H1 (cell line): ENCODE results near the gene TRAPPC2L. TPM values are rescaled to one million over a fixed set of nuclear protein-coding genes. Genes with fewer than 3 reads are reported as not detected.

Experiments used
- CTCF ChIA-PET: fragments of 300-600 bp; sonication (Branson Sonifier 250); formaldehyde crosslinking; loops from one replicate; lab custom pipeline; 2021; ENCODE audit not compliant: partially characterized antibody; lab: Charles Lee
- POLR2A ChIA-PET: fragments of 300-600 bp; sonication (Branson Sonifier 250); formaldehyde crosslinking; loops from one replicate; lab custom pipeline; 2021; ENCODE audit warnings: inconsistent platforms; ENCODE audit not compliant: partially characterized antibody; lab: Charles Lee
- DNase-seq, 2 experiments: peaks; one replicate each; pipeline versions ENCODE4 v3.0.0 to v3.0.0-alpha.2; 2010 to 2022; ENCODE audit warnings: low spot score in 2 of 2, low read depth in 1 of 2, mixed read lengths in 1 of 2
- FAIRE-seq: peaks from 2 replicates; lab custom pipeline; 2011; peaks lifted over from hg19 to GRCh38; lab: Jason Lieb, UNC
- H2AFZ ChIP-seq: 2 replicates; pipeline ENCODE4 v1.8.1; 2012; ENCODE audit warnings: low read length, inconsistent platforms
- H2AK5ac ChIP-seq: 2 replicates; pipeline ENCODE4 v1.6.1; 2013; ENCODE audit warnings: low read depth, low read length
- H2BK120ac ChIP-seq: replicated peaks from 2 replicates; pipeline ENCODE3; 2013; ENCODE audit warnings: low read depth, low read length, inconsistent platforms
- H2BK12ac ChIP-seq: 2 replicates; pipeline ENCODE4 v1.6.1; 2013; ENCODE audit warnings: low read depth, low read length
- H2BK15ac ChIP-seq: 2 replicates; pipeline ENCODE4 v1.6.1; 2013; ENCODE audit warnings: low read length
- H2BK20ac ChIP-seq: 2 replicates; pipeline ENCODE4 v1.6.1; 2013; ENCODE audit warnings: low read length
- H2BK5ac ChIP-seq: 2 replicates; pipeline ENCODE4 v1.6.1; 2013; ENCODE audit warnings: low read depth, low read length
- H3K14ac ChIP-seq: 2 replicates; pipeline ENCODE4 v1.6.1; 2013; ENCODE audit warnings: inconsistent platforms; ENCODE audit not compliant: insufficient read length
- H3K18ac ChIP-seq: 2 replicates; pipeline ENCODE4 v1.6.1; 2013; ENCODE audit warnings: low read length; ENCODE audit errors: extremely low read depth
- H3K23ac ChIP-seq: 2 replicates; pipeline ENCODE4 v1.6.1; 2013; ENCODE audit warnings: inconsistent platforms; ENCODE audit not compliant: insufficient read length
- H3K23me2 ChIP-seq: 2 replicates; pipeline ENCODE4 v1.6.1; 2013; ENCODE audit warnings: low read depth, low read length
- H3K27ac ChIP-seq: 2 replicates; pipeline ENCODE4 v1.6.1; 2011; ENCODE audit warnings: low read depth, low read length, inconsistent platforms
- H3K27me3 ChIP-seq, 4 experiments: replicated peaks in 1 of 4; 1 replicate in 1 of 4; 2 replicates in 3 of 4; pipeline versions ENCODE4 v1.6.1 to v1.8.1; 2011 to 2013; ENCODE audit warnings: low read length in 3 of 4, mild to moderate bottlenecking in 3 of 4, inconsistent platforms in 2 of 4, mixed read lengths in 2 of 4, moderate library complexity in 1 of 4; ENCODE audit not compliant: control insufficient read depth in 3 of 4, insufficient read depth in 3 of 4; ENCODE audit errors: extremely low read depth in 1 of 4
- H3K36me3 ChIP-seq, 4 experiments: 2 replicates each; pipeline versions ENCODE4 v1.6.1 to v1.8.1; 2011 to 2013; ENCODE audit warnings: mild to moderate bottlenecking in 4 of 4, low read length in 3 of 4, moderate library complexity in 2 of 4, control low read depth in 1 of 4, inconsistent platforms in 1 of 4; ENCODE audit not compliant: insufficient read depth in 4 of 4, control insufficient read depth in 2 of 4
- H3K4ac ChIP-seq: replicated peaks from 2 replicates; pipeline ENCODE3; 2013; ENCODE audit warnings: low read length, low read depth, mixed read lengths, inconsistent platforms; ENCODE audit not compliant: insufficient read length
- H3K4me1 ChIP-seq, 4 experiments: replicated peaks in 1 of 4; 1 replicate in 1 of 4; 2 replicates in 3 of 4; pipeline versions ENCODE4 v1.6.1 to v1.8.1; 2011 to 2013; ENCODE audit warnings: low read length in 3 of 4, inconsistent platforms in 2 of 4, mixed read lengths in 1 of 4; ENCODE audit not compliant: insufficient read depth in 4 of 4, control insufficient read depth in 3 of 4
- H3K4me2 ChIP-seq, 2 experiments: 2 replicates each; pipeline versions ENCODE4 v1.6.1 to v1.8.1; 2011 to 2013; ENCODE audit warnings: low read depth in 2 of 2, low read length in 2 of 2, control low read depth in 1 of 2, inconsistent platforms in 1 of 2, mild to moderate bottlenecking in 1 of 2; ENCODE audit not compliant: insufficient read depth in 1 of 2
- H3K4me3 ChIP-seq, 4 experiments: fragments of 200-600, 300-600 bp in 1 of 4; sonication (generic), shearing (Covaris generic), sonication (Bioruptor Twin) in 1 of 4; 2 replicates each; pipeline versions ENCODE4 v1.5.1 to v1.8.1; 2011 to 2016; ENCODE audit warnings: low read length in 4 of 4, low read depth in 3 of 4, control low read depth in 2 of 4, inconsistent platforms in 2 of 4, mild to moderate bottlenecking in 2 of 4, mixed read lengths in 1 of 4, moderate library complexity in 1 of 4; ENCODE audit not compliant: insufficient read depth in 2 of 4; ENCODE audit errors: extremely low read depth in 1 of 4
- H3K56ac ChIP-seq: replicated peaks from 2 replicates; pipeline ENCODE3; 2013; ENCODE audit warnings: low read depth, mild to moderate bottlenecking, mixed read lengths, low read length, inconsistent platforms; ENCODE audit not compliant: insufficient read length
- H3K79me1 ChIP-seq: 2 replicates; pipeline ENCODE4 v1.6.1; 2013; ENCODE audit warnings: low read depth, low read length, control low read depth
- H3K79me2 ChIP-seq, 2 experiments: 2 replicates each; pipeline versions ENCODE4 v1.6.1 to v1.8.1; 2012 to 2013; ENCODE audit warnings: low read length in 2 of 2, mild to moderate bottlenecking in 2 of 2, inconsistent platforms in 1 of 2; ENCODE audit not compliant: insufficient read depth in 2 of 2, control insufficient read depth in 1 of 2
- H3K9ac ChIP-seq, 4 experiments: replicated peaks in 1 of 4; 1 replicate in 1 of 4; 2 replicates in 3 of 4; pipeline versions ENCODE4 v1.6.1 to v1.8.1; 2011 to 2013; ENCODE audit warnings: low read depth in 3 of 4, low read length in 3 of 4, control low read depth in 2 of 4, mild to moderate bottlenecking in 2 of 4, moderate library complexity in 2 of 4, inconsistent platforms in 1 of 4; ENCODE audit errors: extremely low read depth in 1 of 4
- H3K9me3 ChIP-seq, 2 experiments: 2 replicates each; pipeline versions ENCODE4 v1.6.1 to v1.8.1; 2012 to 2013; ENCODE audit warnings: mild to moderate bottlenecking in 2 of 2, moderate library complexity in 2 of 2, control low read depth in 1 of 2, inconsistent platforms in 1 of 2, low read depth in 1 of 2, low read length in 1 of 2, mixed read lengths in 1 of 2; ENCODE audit not compliant: insufficient read depth in 2 of 2
- H4K20me1 ChIP-seq, 2 experiments: replicated peaks in 1 of 2; 2 replicates each; pipeline versions ENCODE3 to v1.8.1; 2011 to 2013; ENCODE audit warnings: inconsistent platforms in 2 of 2, low read length in 2 of 2, mild to moderate bottlenecking in 1 of 2; ENCODE audit not compliant: insufficient read depth in 2 of 2, control insufficient read depth in 1 of 2
- H4K5ac ChIP-seq: 2 replicates; pipeline ENCODE4 v1.6.1; 2013; ENCODE audit warnings: low read length, low read depth, mixed read lengths, inconsistent platforms; ENCODE audit not compliant: insufficient read length
- H4K8ac ChIP-seq: 2 replicates; pipeline ENCODE4 v1.8.0; 2013; ENCODE audit warnings: mild to moderate bottlenecking, moderate library complexity, low read length, inconsistent platforms; ENCODE audit not compliant: insufficient read depth; ENCODE audit errors: extremely low read depth
- H4K91ac ChIP-seq: replicated peaks from 2 replicates; pipeline ENCODE3; 2013; ENCODE audit warnings: low read length, mixed read lengths, inconsistent platforms; ENCODE audit not compliant: insufficient read length
- RXRA ChIP-seq: IDR thresholded peaks from 2 replicates; pipeline ENCODE4 v1.6.1; 2011; ENCODE audit warnings: low read depth, mild to moderate bottlenecking, low read length, moderate library complexity; ENCODE audit not compliant: insufficient read depth
- TBP ChIP-seq: IDR thresholded peaks from 2 replicates; pipeline ENCODE4 v1.6.1; 2011; ENCODE audit warnings: low read depth, low read length, improper control_type of control experiment
- WGBS, 2 experiments: shearing (Covaris generic) in 1 of 2; methylation state at CpG; one replicate each; pipeline versions ENCODE4 v1.1.6 to v1.1.7; 2013 to 2015; ENCODE audit warnings: low lambda C conversion rate in 2 of 2, mixed read lengths in 2 of 2, inconsistent platforms in 1 of 2, low coverage in 1 of 2, missing lambda C conversion rate in 1 of 2; ENCODE audit not compliant: insufficient replicate concordance in 2 of 2, insufficient coverage in 1 of 2, insufficient read length in 1 of 2; ENCODE audit errors: extremely low coverage in 1 of 2, missing lambda C conversion rate in 1 of 2; 5-methylcytosine and 5-hydroxymethylcytosine counted together
- polyA plus RNA-seq, 7 experiments: library from polyadenylated mRNA; depleted of rRNA in 3 of 7; stranded (reverse) in 5 of 7; unstranded in 2 of 7; fragments of >200 nt in 5 of 7; fragments of 200-250 nt in 2 of 7; gene quantifications; 1 replicate in 5 of 7; 2 replicates in 1 of 7; 4 replicates in 1 of 7; pipeline versions ENCODE4 v1.2.1 to v1.2.3, GENCODE V29; 2011 to 2013; ENCODE audit warnings: missing spikeins in 2 of 7, mixed read lengths in 2 of 7
- total RNA-seq: library from RNA; stranded (reverse); fragmentation: NEBNext Ultra II Directional; extraction: Animal tissue kit (Norgen Biotek cat#: 25700); gene quantifications from 2 replicates; pipeline ENCODE4 v1.2.1, GENCODE V29; 2021
- TF ChIP-seq, protein P1 (sequence below): IDR thresholded peaks from 2 replicates; pipeline ENCODE4 v1.6.1; 2012; ENCODE audit warnings: inconsistent platforms

The TRAPPC2L gene
- total and polyA plus RNA-seq, 2 of the 8 experiments (the other 6 are each of a cell fraction or from before 2014, with no cell fraction given) = 98.7 to 133 TPM

DNA sequence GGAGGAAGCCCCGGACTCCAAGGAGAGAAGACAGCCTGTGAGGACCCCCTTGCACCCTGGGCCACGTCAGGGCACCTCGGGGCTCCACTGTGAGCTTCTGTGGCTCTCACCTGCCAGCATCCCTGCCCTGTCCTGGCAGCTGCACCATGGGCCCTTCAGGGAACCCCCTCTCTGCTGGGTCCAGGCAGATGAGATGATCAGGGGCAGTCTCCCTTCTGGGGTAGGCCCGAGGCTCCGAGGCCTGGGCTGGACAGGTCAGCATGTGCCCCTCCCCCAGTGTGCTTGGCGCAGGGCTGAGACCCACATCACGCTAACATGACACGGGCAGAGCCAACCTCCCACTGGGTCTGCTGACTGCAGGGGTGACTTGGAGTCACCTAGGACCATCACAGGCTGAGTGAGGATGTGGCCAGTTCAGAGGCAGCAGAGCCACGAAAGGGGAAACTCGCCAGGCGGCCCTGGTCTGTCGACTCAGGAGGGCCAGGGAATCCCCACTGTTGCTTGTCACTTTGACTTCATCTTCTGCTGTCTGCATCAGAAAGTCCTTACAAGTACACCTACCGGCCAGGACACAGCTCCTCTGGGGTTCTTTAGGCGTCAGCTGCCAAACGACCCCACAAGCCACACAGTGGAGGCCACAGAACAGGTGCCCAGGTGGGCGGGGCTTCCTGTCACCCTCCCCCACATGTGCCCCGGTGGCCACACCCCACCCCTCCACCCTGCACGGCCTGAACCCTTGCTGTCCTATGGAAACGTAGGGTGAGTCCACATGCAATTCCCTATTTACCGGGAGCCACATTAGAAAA, 2.4 kb upstream of the TRAPPC2L start:
- H4K8ac ChIP-seq = no peak overlapping the region
- no peak overlapping the region for H3K14ac ChIP-seq
- no peak overlapping the region for H2BK12ac ChIP-seq
- H3K18ac ChIP-seq = no peak overlapping the region
- peaks cover 0 to 12% of the 10 kb centered on the region in 2 experiments; a peak in 1 of 4 replicates for H3K79me2 ChIP-seq
- POLR2A ChIA-PET = interaction anchor here (1.0 kb wide), 1 partner anchor 10 kb away, joined by 3 read pairs; no protein-coding TSS in a partner anchor
- no peak overlapping the region for H3K9ac ChIP-seq
- no peak overlapping the region for H2BK20ac ChIP-seq
- no peak overlapping the region for H3K4me3 ChIP-seq
- 85% methylated on average over 19 of the region's 20 CpGs; no CpG with 5 or more reads in 1 of the 2 experiments for WGBS, 2 experiments
- H3K79me1 ChIP-seq = peaks cover 4% of the 10 kb centered on the region; the same call in 1 of the 2 replicates
- H3K9me3 ChIP-seq = peaks cover 0 to 5% of the 10 kb centered on the region in 2 experiments; a peak in 1 of 4 replicates
- H3K23me2 ChIP-seq = peaks cover 2% of the 10 kb centered on the region
- H4K91ac ChIP-seq = no peak overlapping the region
- H3K27ac ChIP-seq = no peak overlapping the region
- H2BK5ac ChIP-seq = no peak overlapping the region
- no peak overlapping the region for H3K56ac ChIP-seq
- H3K4ac ChIP-seq = no peak overlapping the region
- DNase-seq = no peak
- no peak overlapping the region for H2BK120ac ChIP-seq
- H4K20me1 ChIP-seq = peaks cover 2 to 13% of the 10 kb centered on the region in 2 experiments
- H3K4me1 ChIP-seq = peaks cover 0 to 5% (median 3%) of the 10 kb centered on the region in 4 experiments; a peak in 5 of 7 replicates
- H3K23ac ChIP-seq = no peak overlapping the region
- no peak overlapping the region; a peak in 1 of 4 replicates for H3K4me2 ChIP-seq
- no peak for TF ChIP-seq TBP
- TF ChIP-seq, protein P1, sequence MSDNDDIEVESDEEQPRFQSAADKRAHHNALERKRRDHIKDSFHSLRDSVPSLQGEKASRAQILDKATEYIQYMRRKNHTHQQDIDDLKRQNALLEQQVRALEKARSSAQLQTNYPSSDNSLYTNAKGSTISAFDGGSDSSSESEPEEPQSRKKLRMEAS = no peak
- TF ChIP-seq RXRA = no peak
- H2BK15ac ChIP-seq = no peak overlapping the region
- no peak overlapping the region for H2AFZ ChIP-seq
- H4K5ac ChIP-seq = no peak overlapping the region
- no peaks in the 10 kb centered on the region for H3K27me3 ChIP-seq
- FAIRE-seq = no peak
- peaks cover under 1 to 5% (median 3%) of the 10 kb centered on the region in 4 experiments; a peak in 6 of 8 replicates for H3K36me3 ChIP-seq
- CTCF ChIA-PET = interaction anchor here (1.2 to 1.6 kb wide), 5 partner anchors 9 to 86 kb away, joined by 3 to 5 read pairs (median 4); no protein-coding TSS in a partner anchor
- H2AK5ac ChIP-seq = no peak overlapping the region
